HG02623 (cell line): Measurements from ENCODE around the gene ANO7.
"Not testable (repeated sequence)": the region's sequence is repeated elsewhere in the genome, so short reads cannot be mapped to it uniquely, and the experiment has no call there.

Source experiments
- ATAC-seq: cut with Tn5 transposase; IDR thresholded peaks from one replicate; pipeline ENCODE4 v1.9.1; 2021; ENCODE audit warnings: moderate library complexity; ENCODE audit not compliant: unreplicated experiment

The ANO7 gene

GRCh38 chr2:241189856-241190201 lies 1.4 kb downstream of the ANO7 start:
- ATAC-seq, result no peak

- no peak for ATAC-seq
These were observed 2.0 kb downstream of the ANO7 start for GRCh38 chr2:241190291-241190981.

GRCh38 chr2:241191081-241191480 lies 2.6 kb downstream of the ANO7 start:
- ATAC-seq, result no peak

GRCh38 chr2:241193271-241193670 lies 4.8 kb downstream of the ANO7 start:
- ATAC-seq, result no peak

- ATAC-seq, result no peak
These were observed 6.3 kb downstream of the ANO7 start for GRCh38 chr2:241194811-241195210.

GRCh38 chr2:241195506-241196130 lies 7.1 kb downstream of the ANO7 start:
- ATAC-seq, result no peak

GRCh38 chr2:241197246-241197645 lies 8.8 kb downstream of the ANO7 start:
- ATAC-seq, result not testable (repeated sequence)

- no peak for ATAC-seq
These were observed 9.5 kb downstream of the ANO7 start for GRCh38 chr2:241197947-241198346.

- ATAC-seq, result no peak
These were observed 10.2 kb downstream of the ANO7 start for GRCh38 chr2:241198381-241199279.

- ATAC-seq, result no peak
These were observed 10.8 kb downstream of the ANO7 start for GRCh38 chr2:241199286-241199685.

GRCh38 chr2:241199897-241200821 lies 11.7 kb downstream of the ANO7 start:
- ATAC-seq, result no peak

GRCh38 chr2:241200822-241201395 lies 12.4 kb downstream of the ANO7 start:
- no peak for ATAC-seq

- no peak for ATAC-seq
These were observed 13.2 kb downstream of the ANO7 start for GRCh38 chr2:241201445-241202267.

- no peak for ATAC-seq
These were observed 13.8 kb downstream of the ANO7 start for GRCh38 chr2:241202268-241202585.

- ATAC-seq, result no peak
These were observed 14.2 kb downstream of the ANO7 start for GRCh38 chr2:241202681-241203080.

GRCh38 chr2:241203218-241204009 lies 14.9 kb downstream of the ANO7 start:
- ATAC-seq, result no peak

GRCh38 chr2:241204010-241204384 lies 15.5 kb downstream of the ANO7 start:
- ATAC-seq, result no peak

GRCh38 chr2:241204490-241204889 lies 16.0 kb downstream of the ANO7 start:
- no peak for ATAC-seq

GRCh38 chr2:241205086-241205485 lies 16.6 kb downstream of the ANO7 start:
- ATAC-seq, result no peak
